GM18498 (cell line): ENCODE measurements around the gene NCAPG.
A peak's percentile ranks its signal among the peaks of the same experiment; 100 is the strongest.

Experiments used
- ATAC-seq: cut with Tn5 transposase; IDR thresholded peaks from one replicate; pipeline ENCODE4 v1.9.1; 2021; ENCODE audit warnings: mild to moderate bottlenecking, moderate library complexity; ENCODE audit not compliant: unreplicated experiment

NCAPG gene

GRCh38 chr4:17810260-17811077 lies at the start of gene NCAPG, which contains the start of gene DCAF16:
Gene NCAPG (plus strand): TSS chr4:17810979. CDS start chr4:17811078, 99 bp downstream.
Gene DCAF16 (minus strand): TSS chr4:17810757. CDS start chr4:17804141, 6,616 bp downstream.
- peak; percentile 87 for ATAC-seq

DNA sequence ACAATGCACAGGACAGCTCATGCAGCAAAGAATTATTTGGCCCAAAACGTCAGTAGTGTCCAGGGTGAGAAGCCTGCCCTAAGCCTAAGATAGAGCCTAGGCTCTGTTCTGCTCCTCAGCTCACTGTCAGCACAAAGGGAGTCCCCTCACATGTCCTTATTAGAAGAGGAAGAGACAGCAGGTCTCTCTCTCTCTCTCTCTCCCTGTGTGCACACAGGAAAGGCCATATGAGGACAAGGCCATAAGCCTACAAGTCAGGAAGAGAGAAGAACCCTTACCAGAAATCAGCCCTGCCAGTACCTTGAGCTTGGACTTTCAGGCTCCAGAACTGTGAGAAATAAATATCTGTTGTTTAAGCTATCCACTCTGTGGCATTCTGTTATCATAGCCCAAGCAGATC lies 49.7 kb upstream of the NCAPG start:
- no peak for ATAC-seq

DNA sequence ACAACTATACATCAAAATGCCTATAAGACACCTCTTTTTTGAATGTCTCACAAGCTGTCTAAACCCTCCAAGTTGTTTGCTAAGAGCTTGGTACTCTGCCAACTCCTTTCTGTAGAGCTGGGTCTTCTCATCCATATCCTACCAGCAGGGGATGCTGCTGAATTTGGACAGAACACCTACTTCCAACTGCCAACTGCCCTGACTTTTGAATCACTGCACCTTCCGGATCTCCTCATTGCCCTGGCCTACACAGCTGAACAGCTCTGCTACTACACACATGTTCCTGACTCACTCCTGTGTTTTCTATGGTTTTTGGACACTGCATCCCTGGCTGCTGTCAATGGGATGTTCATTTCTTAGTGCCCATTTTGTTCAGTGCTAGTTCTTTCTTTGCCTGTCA lies 48.1 kb upstream of the NCAPG start:
- no peak for ATAC-seq

DNA sequence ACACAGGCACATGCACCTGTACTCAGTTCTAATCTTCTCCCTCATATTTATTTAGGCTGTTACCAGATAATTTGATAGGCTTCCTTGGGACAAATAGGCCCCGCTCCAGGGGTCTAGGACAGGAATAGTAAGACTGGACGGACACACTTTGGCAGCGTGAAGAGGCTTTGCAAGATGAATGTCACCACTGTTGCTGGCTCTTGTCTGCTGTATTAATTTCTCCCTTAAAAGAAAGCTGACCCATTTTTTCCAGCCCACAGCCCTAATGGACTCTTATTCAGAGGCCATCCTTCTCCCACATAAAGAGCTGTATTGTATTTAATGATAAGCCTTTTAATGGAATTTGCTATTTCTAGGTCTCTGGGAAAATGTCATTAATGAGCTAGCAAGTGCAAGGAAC lies 47.4 kb upstream of the NCAPG start:
- ATAC-seq = no peak

DNA sequence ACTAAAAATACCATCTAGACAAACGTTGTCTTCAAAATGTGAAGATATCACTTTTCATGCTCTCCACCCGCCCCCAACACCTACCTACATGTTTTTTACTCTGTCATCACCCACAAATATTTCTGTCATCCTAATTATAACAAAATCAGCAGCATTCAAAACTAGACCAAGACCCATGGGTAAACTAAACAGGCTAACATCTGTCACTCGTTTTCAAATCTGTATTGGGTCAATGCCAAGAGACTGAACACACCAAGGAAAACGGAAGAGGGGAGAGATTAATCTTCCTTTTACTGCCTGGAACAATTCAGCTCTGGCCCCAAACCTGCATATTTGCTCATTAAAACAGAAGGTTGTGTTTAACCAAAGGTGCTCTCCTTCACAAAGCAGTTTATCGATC lies 46.8 kb upstream of the NCAPG start:
- no peak for ATAC-seq

GRCh38 chr4:17765514-17766286 lies 45.1 kb upstream of the NCAPG start:
- no peak for ATAC-seq

DNA sequence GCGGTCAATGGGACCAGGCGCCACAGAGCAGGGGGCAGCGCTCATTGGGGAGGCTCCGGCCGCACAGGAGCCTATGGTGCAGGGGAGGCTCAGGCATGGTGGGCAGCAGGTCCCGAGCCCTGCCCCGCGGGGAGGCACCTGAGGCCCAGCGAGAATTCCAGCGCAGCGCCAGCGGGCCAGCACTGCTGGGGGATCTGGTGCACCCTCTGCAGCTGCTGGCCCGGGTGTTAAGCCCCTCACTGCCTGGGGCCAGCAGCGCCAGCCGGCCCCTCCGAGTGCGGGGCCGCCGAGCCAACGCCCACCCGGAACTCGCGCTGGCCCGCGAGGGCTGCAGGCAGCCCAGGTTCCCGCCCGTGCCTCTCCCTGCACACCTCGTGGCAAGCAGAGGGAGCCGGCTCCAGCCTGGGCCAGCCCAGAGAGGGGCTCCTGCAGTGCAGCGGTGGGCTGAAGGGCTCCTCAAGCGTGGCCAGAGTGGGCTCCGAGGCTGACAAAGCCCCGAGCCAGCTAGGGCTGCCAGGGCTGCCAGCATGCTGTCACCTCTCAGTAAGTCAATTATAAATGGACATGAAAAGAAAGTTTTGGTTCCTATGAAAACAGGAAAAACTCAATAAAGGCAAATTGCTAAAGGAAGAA lies 43.8 kb upstream of the NCAPG start:
- no peak for ATAC-seq

DNA sequence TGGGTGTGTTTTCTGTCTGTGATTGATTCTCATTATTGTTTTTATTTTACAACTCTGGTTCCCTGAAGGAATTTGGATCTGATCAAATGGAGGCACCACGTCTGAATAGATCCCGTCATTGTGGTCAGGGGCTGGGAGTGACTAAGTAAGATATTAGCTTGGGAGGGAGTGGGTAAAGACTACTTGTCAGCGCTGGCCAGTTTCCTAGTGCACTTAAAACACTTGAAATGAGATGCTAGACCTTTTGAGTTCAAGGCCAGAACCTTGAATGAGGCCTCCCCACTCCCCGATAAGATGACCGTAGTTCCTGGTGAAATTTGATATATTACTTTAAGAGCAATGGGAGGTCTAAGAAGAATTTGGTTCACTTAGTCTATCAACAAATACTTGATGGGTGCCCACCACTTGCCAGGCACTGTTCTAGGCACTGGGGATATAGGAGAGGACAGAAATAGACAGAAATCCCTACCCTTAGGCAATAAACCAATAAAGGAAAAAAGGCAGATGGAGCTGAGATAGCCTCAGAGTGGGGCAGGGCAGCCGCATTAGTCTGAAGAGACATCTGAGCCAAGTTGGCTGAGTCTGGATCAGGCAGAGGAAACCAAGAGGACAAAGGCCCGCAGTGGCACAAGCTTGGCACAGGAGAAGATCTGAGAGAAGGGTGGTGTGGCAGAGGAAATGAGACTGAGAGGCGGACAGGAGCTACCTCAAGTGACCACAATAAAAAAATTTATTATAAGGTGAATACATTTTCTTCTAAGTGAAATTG lies 41.2 kb upstream of the NCAPG start:
- no peak for ATAC-seq

- no peak for ATAC-seq
Observed at GRCh38 chr4:17770845-17771244, 39.9 kb upstream of the NCAPG start.

DNA sequence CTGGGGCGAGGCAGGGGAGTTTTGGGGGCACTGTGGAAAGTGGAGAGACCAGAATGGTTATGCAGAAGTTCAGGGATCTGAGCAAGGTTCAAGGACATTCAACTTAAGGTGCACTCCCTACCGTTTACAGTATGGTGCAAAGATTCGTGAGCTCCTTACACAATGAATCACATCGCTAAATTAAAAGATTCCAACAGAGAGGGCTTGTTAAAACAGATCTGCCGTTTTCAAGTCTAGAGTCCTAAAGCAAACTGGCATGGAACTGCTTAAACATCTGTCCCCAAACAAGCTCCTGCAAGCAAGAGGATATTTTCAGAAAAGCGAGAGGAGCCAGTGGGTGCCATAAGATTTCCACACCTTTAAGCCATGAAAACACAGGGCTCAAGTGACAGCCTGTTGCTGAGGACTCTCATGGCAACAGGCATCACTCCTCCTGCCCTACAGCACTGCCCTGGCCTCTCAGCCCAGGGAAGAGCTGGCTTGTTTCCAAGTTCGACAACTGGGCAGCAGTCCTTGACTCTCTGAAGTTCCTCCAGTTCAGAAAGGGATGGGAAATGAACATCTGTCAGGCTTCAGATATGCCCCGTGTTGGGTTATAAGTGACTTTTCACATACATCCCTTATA lies 39.4 kb upstream of the NCAPG start:
- no peak for ATAC-seq

DNA sequence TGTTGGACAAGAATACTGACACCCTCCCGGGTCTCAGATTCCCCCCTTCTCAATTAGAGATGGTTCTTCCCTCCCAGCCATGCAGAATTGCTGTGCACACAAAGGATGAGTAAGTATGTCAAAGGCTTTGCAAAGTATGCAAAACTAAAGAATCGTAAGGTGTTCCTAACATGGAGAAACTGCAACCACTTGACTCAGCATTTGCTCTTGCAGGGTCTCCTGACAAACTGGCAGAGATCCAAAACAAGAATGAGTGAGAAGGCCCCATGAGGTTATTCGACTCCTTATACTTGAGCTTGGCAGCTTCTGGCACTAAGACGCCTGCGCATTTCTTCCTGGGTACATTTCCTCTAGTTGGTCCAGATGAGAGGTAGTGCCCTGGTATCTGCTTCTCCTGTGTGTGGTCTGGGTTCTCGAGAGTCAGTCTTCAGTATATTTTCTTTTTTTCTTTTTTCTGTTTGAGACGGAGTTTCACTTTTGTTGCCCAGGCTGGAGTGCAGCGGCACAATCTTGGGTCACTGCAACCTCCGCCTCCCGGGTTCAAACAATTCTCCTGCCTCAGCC lies 37.6 kb upstream of the NCAPG start:
- ATAC-seq = no peak

DNA sequence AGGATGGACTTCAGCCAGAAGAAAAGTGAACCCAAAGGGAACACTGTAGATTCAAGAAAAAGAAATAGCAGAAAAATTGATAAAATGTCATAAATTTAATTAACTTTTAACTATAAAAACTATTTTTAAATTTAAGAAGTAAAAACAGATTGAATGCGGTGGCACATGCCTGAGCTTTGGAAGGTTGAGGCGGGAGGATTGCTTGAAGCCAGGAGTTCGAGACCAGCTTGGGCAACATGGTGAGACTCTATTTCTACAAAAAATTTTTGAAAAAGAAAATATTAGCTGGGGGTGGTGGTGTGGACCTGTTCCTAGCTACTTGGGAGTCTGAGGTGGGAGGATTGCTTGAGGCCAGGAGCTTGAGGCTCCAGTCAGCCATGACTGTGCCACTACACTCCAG lies 32.3 kb upstream of the NCAPG start:
- ATAC-seq = no peak

DNA sequence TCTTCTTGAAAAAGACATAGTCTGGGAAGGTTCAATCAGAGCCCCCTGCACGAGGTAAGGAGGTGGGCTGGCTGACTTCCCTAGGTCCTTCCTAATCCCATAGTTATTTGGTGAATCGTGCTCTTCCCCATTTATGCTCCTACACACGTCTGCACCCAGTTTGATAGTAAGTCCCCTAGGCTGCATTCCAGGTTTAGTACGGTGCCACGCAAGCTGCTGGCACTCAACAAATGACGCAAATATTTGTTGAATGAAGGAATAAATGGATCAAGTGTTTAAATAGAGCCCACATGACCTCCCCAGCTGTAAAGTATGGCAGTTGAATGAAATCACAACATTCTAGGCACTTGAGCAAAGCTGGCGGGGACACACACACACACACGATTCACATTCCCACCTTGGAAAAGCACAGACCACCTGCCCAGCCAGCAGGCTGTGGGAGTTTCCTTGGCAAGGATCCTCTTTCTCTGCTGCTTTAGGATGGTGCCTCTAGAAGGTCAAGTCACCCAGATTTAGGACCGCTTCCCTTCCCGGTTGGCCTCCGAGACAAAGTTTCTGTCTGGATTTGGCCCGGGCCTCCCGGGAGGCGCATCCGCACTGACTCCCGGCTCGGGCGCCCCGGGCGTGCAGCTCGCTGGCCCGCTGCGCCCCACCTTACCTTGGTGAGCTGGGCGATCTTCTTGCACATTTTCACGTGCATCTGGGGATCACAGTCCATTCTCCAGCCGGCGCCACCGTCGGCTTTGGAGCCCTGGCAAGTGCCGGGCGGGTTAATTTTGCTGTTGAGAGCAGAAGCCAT lies 30.1 kb upstream of the NCAPG start:
- no peak for ATAC-seq

- ATAC-seq = no peak
Observed at GRCh38 chr4:17781300-17782287, 29.2 kb upstream of the NCAPG start, which contains the start of gene FAM184B. Gene FAM184B (minus strand): TSS chr4:17781621. CDS start chr4:17781299, 322 bp downstream.

GRCh38 chr4:17785858-17786257 lies 24.9 kb upstream of the NCAPG start:
- no peak for ATAC-seq

GRCh38 chr4:17786567-17786966 lies 24.2 kb upstream of the NCAPG start:
- no peak for ATAC-seq

DNA sequence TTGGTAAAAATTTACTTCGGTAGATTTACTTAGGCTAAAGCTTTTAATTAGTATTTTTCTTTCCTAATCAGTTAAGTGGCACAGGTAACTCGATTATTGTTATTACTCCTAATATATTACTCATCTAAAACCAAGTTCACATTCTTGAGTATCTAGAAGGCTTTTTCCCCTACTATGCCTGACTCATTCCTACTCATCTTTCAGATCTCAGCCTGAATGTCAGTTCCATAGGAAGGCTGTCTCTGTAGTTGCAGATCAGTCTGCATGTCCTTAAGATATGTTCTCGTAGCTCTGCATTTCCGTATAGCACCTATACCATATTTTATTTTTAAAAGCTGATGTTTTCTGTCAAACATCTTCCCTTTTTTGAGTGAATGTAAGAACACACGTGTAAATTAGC lies 23.5 kb upstream of the NCAPG start:
- no peak for ATAC-seq

DNA sequence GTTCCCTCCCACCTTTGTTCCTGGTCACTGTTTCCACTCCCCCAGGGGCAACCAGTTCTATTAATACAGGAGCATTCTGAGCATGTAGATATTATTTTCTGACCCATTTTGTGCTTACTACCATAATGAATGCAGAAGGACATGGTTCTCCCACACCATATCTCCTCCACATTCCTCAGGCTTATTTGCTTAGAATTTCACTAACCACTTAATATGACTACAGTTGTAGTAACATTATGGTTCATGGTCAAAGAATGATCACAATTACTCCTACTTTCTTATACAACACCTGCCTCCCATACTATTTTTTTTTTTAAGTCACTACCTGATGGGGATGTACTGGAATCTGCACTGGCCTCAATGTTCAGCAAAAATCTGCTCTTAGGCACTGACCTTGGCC lies 21.8 kb upstream of the NCAPG start:
- no peak for ATAC-seq
